ENCODE results near the gene ZCCHC14.
"Not testable (repeated sequence)": the region's sequence is repeated elsewhere in the genome, so short reads cannot be mapped to it uniquely, and the experiment has no call there.

ZCCHC14 gene

DNA sequence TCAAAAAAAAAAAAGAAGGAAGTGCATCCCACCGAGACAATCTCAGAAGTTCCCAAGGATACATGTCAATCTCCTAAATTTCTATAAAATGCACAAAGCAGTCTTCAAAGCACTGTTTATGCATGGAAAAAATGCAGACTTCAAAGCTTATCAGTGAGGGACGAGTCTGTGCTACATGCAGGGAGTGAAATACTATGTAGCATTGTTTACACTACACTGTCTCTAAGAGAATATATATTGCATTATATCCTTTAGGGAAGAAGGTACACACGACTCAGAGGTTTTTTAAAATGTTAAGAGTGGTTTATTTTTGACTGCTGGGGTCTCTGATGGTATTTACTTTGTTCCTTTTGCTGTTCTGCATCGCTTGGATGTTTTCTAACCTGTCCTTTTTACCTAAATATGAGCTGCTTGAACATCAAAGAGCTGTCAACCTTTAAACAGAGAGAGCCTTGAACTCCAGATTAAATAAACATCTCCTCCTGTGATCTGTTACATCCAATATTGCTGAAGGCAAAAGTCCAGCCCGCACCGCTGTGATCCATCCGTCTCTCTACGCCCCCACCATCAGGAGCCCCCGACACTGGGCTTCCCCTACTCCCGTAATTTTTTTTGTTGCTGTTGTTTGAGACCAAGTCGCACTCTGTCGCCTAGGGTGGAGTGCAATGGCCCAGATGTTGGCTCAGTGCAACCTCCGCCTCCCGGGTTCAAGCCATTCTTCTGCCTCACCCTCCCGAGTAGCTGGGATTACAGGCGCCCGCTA lies 110.6 kb downstream of the ZCCHC14 start:
- no peak for DNase-seq (ENCODE audit: low read depth)

DNA sequence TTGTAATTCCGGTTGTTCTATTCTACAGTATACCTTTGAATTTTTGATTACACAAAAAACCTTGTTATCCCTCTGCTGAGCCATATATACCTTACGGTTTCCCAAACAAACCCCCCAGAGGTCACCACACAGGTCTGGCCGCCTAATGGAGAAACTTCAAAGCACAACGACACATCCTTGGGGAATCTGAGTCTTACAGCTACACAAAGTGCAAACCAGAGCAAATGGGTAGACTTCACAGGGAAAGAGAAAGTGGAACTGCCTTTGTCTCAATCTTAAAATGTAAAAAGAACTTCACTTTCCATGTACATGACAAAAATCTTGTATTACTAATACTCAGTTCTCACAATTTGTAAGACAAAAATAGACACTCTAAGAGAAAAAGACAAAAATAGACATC lies 111.9 kb downstream of the ZCCHC14 start:
- DNase-seq (ENCODE audit: low read depth) = no peak

DNA sequence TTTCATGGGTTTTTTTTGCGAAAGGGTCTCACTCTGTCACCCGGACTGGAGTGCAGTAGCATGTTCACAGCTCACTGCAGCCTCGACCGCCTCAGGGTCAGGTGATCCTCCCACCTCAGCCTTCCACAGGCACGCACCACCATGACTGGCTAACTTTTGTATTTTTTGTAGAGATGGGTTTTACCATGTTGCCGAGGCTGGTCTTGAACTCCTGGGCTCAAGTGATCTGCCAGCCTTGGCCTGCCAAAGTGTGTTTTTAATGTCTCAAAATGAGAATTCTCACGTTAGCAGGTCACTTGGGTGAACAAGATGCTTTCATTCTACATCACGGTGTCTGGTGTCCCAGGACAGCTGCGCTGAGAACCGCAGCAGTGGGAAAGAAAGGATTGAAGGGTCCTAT lies 112.4 kb downstream of the ZCCHC14 start:
- DNase-seq (ENCODE audit: low read depth) = no peak

DNA sequence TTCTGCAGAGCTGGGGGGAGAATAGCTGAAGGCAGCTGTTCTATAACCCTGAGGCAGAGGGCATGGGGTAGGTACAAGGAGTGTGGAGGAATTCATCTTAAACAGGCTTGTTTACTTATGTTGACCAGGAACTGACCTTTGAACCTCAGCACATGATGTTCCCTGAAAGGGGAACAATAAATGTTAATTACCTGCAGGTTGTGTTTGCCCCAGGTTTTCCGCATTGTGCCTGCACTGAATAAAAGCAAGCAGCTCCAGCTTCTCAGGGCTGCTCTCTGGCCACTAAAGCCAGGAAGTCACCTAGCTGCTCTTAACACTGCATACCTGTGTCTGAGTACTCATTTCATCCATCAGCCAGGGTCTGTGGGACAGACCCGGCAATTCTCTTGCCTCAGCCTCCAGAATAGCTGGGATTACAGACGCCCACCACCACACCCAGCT lies 113.5 kb downstream of the ZCCHC14 start:
- not testable (repeated sequence) for DNase-seq (ENCODE audit: low read depth)

DNA sequence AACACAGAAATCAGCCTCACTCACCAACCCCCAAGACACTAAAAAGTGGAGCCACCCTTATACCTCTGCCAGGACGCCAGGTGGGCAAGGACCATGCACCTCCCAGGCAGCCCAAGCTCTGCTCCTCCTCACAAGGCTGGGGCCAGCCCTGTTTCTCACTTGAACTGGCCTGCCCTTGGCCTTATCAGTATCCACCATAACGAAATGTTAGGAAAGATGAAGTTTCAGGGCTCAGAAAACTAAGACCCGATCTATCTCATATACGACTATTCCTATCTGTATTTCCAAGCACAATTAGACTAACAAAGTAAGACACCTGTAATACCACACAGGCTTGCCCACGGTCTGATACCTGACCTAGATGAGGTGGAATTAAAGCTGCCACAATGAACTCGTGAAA lies 116.2 kb downstream of the ZCCHC14 start:
- no peak for DNase-seq (ENCODE audit: low read depth)

DNA sequence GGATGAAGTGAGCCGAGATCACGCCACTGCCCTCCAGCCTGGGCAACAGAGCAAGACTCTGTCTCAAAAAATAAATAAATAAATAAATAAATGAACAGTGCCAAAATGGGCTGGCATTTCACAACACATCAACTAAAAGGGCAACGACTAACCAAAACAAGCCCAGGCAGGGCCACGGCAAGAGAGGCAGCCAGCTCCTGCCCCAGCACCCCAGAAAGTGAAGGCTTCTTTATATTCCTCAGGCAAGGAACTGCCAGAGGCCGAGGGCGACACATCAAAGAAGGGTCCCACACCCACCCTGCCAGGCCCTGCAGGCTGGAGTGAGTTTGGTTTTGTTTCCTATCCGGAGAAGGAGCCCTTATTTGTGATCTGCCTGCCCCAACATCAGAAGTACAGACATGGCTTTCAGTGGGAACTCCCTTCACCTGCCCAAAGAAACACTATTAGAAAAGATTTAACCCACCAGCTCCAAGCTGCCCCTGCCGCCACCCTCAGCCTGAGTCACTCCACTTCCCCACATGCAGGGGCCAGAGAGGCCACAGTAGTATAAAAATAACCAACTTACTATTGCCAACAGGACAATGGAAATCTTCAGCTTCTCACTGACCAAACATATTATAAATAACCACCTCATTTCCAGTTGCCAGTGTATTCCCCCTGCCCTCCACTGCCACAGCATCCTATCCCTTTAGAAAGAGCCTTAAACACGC lies 117.2 kb downstream of the ZCCHC14 start:
- no peak for DNase-seq (ENCODE audit: low read depth)

DNA sequence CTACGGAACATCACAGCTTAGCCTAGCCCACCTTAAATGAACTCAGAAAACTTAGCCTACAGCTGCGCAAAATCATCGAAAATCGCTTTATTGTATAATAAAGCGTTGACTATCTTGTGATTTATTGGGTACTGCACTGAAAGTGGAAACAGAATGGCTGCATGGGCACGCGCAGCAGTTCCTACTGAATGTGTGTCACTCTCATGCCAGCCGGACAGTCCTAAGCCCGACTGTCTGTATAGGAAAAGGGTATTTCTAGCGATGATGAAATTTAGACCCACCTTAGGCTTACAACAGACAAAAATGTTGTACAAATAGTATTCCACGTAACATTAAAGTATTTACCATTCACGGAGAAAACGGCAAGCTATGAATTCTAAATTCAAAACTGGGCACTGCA lies 118.5 kb downstream of the ZCCHC14 start:
- DNase-seq (ENCODE audit: low read depth) = no peak

DNA sequence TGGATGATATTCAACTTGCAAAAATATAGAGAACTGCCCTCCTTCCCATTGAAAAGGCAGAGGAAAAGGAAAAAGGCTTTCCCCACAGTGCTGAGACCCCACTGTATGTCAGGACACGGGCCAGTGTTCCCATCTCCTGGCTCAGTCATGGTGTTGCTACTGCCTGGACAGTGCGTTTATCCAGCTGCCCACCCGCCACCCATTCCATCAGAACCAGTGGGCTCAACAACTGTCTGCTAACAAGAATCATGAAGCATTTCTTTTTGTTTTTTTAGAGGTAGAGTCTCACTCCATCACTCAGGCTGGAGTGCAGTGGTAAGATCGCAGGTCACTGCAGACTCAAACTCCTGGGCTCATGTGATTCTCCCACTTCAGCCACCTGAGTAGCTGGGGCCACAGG lies 120.5 kb downstream of the ZCCHC14 start:
- no peak for DNase-seq (ENCODE audit: low read depth)

DNA sequence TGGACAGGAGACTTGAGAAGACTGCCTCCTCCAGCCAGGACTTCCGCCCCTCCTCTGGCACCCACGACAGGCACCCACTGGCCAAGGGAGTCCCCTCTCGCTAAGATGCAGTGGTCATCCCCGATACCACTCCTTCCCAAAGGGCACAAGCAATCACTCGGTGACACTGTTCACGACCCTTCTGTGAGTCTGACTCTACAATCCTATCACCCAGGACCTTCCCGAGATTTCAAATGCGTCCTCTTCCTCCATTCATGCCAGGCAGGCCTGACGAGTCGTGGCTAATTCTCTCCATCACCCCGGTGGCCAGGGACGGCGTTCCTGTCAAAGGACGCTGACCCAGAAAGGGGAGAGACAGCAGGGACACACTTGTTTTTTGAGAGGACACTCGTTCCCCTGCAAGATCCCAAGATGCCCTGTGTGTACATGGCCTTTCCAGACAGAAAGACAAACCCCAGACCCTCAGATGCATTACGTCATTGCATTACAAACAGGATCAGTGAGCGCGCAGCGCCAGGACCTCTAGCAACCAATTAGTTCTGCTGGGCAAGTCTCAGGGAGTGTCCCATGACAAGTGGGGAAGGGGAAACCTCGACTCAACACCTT lies 121.5 kb downstream of the ZCCHC14 start:
- no peak for DNase-seq (ENCODE audit: low read depth)

DNA sequence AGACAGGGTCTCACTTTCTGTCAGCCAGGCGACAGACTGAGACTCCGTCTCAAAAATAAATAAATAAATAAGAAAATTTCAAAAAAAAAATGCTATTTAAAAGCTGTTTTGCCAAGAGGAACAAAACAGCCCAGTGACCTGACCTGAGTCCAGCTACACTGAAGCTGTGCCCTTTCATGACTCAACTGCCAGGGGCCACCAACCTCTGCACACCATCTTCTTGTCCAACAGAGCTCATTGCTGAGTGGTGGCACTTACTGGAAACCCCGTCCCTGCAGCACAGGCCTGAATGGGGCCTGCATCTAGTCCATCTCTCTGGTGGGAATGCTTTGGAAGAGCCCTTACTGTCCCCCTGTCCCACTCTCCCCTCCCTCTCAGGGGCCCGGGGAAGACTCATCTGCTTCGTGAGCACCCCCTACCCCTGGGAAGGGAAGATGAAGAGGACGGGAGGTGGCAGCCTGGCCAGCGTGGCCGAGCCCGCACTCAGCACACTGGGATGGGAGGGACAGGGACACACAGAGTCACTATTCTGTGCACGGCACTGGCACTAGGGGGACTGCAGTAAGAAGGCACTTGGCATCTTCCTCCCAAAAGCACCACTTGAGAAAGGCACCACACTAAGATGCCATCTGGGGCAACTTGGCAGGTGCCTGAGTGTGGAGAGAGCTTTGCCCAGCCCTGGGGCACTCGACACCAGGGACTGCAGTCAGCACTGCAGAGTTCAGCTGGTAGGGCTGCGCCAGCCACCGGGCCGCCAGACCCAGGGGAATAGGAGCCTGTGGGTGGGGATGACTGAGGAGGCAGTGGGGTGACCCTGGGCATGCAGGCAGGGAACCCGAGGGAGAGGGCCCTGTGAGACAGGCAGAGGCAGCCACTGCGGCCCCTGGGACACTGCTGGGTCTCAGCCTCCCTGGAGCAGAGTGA lies 122.8 kb downstream of the ZCCHC14 start:
- DNase-seq (ENCODE audit: low read depth) = no peak

DNA sequence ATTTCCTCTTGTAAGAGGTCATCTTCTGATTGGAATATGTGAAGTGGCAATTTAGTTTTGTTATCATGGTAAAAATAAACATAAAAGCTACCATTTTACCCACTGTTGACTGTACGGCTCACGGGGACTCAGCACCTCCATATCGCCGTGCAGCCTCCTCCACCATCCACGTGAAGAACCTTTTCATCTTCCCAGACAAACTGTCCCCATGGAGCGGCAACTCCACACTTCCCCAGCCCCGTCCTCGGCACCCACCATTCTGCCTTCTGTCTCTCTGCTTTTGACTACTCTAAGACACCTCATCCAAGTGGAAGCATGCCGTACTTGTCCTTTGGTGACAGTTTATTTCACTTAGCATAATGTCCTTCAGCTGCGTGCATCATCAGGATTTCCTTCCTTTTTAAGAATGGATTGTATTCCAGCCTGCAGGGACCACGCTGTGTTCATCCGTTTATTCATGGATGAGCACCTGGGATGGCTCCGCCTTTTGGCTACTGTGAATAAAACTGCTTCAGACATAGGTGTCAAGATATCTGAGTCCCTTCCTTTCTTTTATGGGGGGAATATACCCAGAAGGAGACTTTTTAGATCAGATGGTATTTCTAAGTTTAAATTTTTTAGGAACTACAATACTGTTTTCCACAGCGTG lies 123.6 kb downstream of the ZCCHC14 start:
- no peak for DNase-seq (ENCODE audit: low read depth)

DNA sequence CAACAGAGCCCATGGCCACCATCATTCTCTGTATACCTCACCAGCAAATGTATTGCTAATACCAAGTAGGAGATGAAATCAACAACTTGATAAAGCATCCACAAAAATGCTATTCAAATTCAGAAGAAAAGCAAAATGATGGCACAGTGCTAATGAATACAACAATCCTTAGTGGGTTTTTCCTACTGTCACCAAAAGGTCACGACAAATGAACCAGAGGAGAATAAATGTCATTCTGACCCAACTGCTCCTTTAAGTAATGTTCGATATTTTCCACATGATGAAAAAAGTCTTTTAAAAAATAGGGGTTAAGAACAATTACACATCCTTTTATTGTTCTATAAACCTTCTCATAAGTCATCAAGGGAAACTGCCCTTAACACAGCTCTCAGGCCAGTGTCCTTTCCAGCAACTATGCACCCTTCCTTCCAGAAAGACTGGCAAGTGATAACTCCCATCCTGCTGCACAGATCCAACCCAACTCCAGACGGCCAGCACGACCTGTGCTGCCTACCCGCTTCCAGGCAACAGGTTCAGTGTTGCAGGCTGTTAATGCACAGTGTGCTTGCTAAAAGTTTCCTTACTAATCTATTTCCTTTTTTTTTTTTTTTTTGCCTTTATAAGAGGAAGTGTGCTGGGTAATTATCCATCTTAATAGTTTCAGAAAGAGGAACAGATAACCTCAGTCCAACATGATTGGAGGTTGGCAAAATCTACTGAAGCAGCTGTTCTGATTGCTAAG lies 124.6 kb downstream of the ZCCHC14 start:
- no peak for DNase-seq (ENCODE audit: low read depth)

DNA sequence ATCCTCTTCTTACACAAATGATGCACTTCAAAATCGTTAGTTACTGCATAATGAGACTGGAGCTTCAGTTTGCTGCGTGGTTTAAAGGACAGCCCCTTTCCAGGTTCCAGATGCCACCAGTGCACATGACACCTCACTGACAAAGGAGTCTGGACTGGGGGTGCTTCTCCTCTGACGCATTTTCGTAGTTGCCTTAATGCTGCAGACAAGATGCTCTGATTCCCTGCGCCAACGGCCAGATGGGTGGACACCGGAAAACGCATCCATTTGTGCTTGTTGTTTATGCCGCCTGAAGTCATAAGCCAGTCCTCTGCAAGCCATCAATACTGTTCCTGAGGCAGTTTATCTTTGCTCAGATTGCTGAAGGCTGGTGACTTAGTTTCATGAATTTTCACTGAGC lies 125.3 kb downstream of the ZCCHC14 start:
- DNase-seq (ENCODE audit: low read depth) = no peak

DNA sequence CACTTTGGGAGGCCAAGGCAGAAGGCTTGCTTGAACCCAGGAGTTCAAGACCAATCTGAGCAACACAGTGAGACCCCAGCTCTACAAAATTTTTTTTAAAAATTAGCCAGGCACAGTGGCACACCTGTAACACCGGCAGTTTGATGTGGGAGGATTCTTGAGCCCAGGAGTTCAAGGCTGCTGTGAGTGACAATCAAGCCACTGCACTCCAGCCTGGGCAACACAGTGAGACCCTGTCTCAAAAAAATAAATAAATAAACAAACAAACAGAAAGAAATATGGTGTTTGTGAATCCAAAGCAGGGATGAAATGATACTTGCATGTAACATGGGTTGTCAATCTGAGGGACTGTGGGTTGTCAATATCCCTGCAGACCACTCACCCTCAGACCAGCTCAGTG lies 125.9 kb downstream of the ZCCHC14 start:
- no peak for DNase-seq (ENCODE audit: low read depth)

DNA sequence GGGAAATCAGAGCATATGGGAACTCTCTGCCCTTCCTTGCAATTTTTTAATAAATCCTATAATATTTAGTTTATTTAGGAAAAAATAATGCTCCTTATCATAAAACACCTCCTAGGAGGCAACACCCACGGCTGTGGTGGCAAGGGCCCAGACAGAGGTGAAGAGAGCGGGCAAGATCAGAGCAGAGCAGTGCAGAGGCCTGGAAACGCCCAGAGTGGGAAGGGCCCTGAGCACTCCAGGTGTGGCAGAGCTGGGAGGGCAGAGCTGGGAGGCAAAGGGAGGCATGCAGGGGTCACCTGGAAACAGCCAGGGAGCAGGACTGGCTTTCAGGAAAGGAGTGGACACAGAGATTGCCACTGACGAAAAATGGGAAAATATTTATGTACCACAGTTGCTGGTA lies 126.5 kb downstream of the ZCCHC14 start:
- DNase-seq (ENCODE audit: low read depth) = no peak

DNA sequence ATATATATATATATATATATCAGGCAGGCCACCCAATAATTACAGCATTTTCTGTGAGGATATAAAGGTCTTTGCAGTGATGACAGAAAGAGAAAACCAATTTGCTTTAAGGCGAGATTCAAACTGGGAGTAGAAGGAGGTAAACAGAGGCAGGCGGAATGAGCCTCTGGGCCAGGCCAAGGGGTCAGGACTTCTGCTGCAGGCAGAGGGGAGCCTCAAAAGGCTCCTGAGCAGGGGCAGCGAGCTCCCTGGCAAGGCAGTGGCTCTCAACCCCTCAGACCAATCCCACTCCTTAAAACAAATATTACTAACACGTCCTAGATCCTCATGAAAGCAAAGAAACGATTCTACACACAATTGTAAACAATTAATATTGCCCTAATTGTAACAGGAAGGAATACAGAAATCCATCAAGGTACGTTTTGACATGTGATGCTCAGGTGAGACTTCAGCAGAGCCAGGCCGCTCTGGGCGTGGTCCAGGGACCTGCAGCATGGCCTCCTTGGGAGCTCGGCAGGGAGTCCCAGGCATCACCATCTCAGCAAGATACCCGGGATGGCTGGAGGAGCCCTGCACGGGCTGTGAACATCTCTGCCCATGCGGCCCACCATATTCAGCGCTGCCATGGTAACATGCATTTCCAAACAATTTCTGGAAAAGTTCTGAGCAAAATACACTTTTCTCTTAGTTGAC lies 127.7 kb downstream of the ZCCHC14 start:
- no peak for DNase-seq (ENCODE audit: low read depth)

DNA sequence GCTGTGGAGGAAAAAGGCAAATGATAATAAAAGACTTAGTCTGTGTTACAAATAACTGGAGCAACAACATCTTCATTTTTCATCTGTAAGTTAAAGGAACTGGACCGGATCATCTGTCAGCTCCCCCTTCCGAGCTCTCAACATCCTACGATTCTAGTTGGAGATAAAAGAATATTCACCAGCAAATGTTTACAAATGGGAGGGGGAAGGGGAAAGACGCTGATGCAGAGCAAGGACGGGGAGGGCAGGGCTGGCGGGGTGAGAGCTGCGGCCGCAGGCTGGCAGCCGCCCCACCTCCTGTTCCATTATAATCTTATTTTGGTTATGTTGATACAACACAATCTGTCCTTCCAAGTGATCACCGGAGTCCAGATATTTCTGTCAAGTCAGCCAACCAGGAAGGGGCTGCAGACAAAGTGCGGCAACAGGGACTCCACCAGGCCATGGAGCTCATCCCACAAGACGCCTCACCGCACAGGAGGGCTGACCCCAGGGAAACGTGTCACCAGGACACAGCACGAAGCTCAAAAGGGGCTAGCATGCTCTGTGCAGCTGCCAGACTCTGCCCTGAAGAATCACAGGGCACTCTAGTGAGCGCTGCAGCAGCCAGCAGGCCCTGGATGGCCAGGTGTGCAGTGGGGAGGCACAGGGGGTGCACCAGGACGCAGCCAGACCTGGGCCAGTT lies 128.9 kb downstream of the ZCCHC14 start:
- DNase-seq (ENCODE audit: low read depth) = no peak

DNA sequence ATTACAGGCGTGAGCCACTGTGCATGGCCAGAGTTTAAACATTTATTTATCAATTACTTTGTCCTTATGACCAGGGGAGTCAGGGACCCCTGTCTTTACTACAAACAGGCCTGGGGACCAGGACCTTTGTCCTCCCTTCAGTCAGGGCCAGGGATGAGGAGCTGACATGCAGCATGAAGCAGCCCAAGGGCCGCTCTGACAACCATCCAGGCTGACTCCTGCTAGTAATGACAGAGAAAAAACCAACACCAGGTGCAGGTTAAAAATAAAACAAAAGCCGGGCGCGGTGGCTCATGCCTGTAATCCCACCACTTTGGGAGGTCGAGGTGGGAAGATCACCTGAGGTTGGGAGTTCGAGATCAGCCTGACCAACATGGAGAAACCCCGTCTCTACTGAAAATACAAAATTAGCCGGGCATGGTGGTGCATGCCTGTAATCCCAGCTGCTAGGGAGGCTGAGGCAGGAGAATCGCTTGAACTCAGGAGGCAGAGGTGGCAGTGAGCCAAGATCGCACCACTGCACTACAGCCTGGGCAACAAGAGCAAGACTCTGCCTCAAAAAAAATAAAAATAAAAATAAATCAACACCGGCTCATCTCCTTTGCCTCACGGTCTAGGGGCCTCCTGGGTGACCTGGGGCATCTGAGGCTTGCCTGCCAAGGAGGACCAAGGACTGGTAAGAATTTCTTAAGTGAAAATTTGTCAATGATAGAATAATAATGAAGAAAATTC lies 129.8 kb downstream of the ZCCHC14 start:
- not testable (repeated sequence) for DNase-seq (ENCODE audit: low read depth)

All from fibroblast of the conjunctiva (primary cell).